A549 (cell line): Measurements from ENCODE around the gene ID3. TPM values are rescaled to one million over a fixed set of nuclear protein-coding genes. Genes with fewer than 3 reads are reported as not detected.

Experiments
- ATAC-seq, 2 experiments: fragments of 200-7000 bp in 1 of 2; fragments of >200 bp in 1 of 2; cut with Nextera tagmentation in 1 of 2; cut with Tn5 transposase in 1 of 2; 3 replicates each; pipeline versions ENCODE4 v1.8.0 to v1.9.1; 2018 to 2020; ENCODE audit warnings: mild to moderate bottlenecking in 1 of 2, moderate library complexity in 1 of 2
- CTCF ChIA-PET: fragments of 300-600 bp; sonication (Branson Sonifier 250); formaldehyde crosslinking; extraction: SDS; loops from one replicate; lab custom pipeline; 2021; ENCODE audit warnings: antibody characterized with exemption, inconsistent platforms; lab: Yijun Ruan, JAX
- POLR2A ChIA-PET: fragments of 350-600 bp; formaldehyde crosslinking; extraction: SDS; loops from one replicate; lab custom pipeline; 2021; ENCODE audit warnings: antibody characterized with exemption, inconsistent platforms; lab: Yijun Ruan, JAX
- DNase-seq, 2 experiments: peaks; one replicate each; pipeline versions ENCODE4 v3.0.0 to v3.0.0-alpha.2; 2011 to 2016; ENCODE audit warnings: low read depth in 1 of 2, low spot score in 1 of 2
- FAIRE-seq: peaks from 2 replicates; lab custom pipeline; 2011; peaks lifted over from hg19 to GRCh38; lab: Jason Lieb, UNC
- H3K27ac ChIP-seq, 2 experiments: fragments of >200 bp; sonication (Bioruptor Twin); formaldehyde crosslinking; 3 replicates each; pipeline ENCODE4 v1.5.1; 2016 to 2017
- H3K4me1 ChIP-seq: fragments of >200 bp; sonication (Bioruptor Twin); formaldehyde crosslinking; 3 replicates; pipeline ENCODE4 v1.6.1; 2016
- H3K4me2 ChIP-seq: fragments of >200 bp; sonication (Bioruptor Twin); formaldehyde crosslinking; 3 replicates; pipeline ENCODE4 v1.6.1; 2016
- H3K4me3 ChIP-seq: fragments of >200 bp; sonication (Bioruptor Twin); formaldehyde crosslinking; 3 replicates; pipeline ENCODE4 v1.5.1; 2016
- H3K9me3 ChIP-seq: fragments of >200 bp; sonication (Bioruptor Twin); formaldehyde crosslinking; 3 replicates; pipeline ENCODE4 v1.6.1; 2016
- BHLHE40 ChIP-seq: IDR thresholded peaks from 2 replicates; pipeline ENCODE4 v1.6.1; 2012; ENCODE audit warnings: low read depth, low read length, inconsistent platforms
- CBX2 ChIP-seq: fragments of 200-600 bp; sonication (generic); IDR thresholded peaks from 2 replicates; pipeline ENCODE4 v1.6.1; 2016; ENCODE audit warnings: low read depth, mild to moderate bottlenecking, borderline replicate concordance
- CTCF ChIP-seq: fragments of >200 bp; sonication (Bioruptor Twin); formaldehyde crosslinking; IDR thresholded peaks from 3 replicates; pipeline ENCODE4 v1.5.1; 2016
- FOXS1 ChIP-seq: fragments of 250-450 bp; sonication (Bioruptor Pico); IDR thresholded peaks from 2 replicates; pipeline ENCODE4 v1.5.0; 2020; ENCODE audit warnings: mild to moderate bottlenecking, moderate library complexity
- HEYL ChIP-seq: fragments of 250-450 bp; sonication (Bioruptor Pico); IDR thresholded peaks from 2 replicates; pipeline ENCODE4 v1.8.0; 2021; ENCODE audit warnings: mild to moderate bottlenecking, moderate library complexity
- KDM1A ChIP-seq: fragments of 200-600 bp; sonication (generic); IDR thresholded peaks from 2 replicates; pipeline ENCODE4 v1.6.1; 2016; ENCODE audit warnings: low read depth, mild to moderate bottlenecking
- MAFK ChIP-seq: fragments of 450-650 bp; IDR thresholded peaks from 2 replicates; pipeline ENCODE4 v1.6.1; 2014; ENCODE audit not compliant: partially characterized antibody
- PHF8 ChIP-seq: fragments of 200-600 bp; sonication (generic); IDR thresholded peaks from 2 replicates; pipeline ENCODE4 v1.6.1; 2016; ENCODE audit warnings: low read depth, mild to moderate bottlenecking, antibody characterized with exemption, moderate library complexity, borderline replicate concordance
- RARB ChIP-seq: fragments of 250-450 bp; sonication (Bioruptor Pico); IDR thresholded peaks from 2 replicates; pipeline ENCODE4 v1.8.0; 2021; ENCODE audit warnings: mild to moderate bottlenecking, moderate library complexity
- RCOR1 ChIP-seq: fragments of 150-350 bp; IDR thresholded peaks from 2 replicates; pipeline ENCODE4 v1.6.1; 2014; ENCODE audit warnings: antibody characterized with exemption, low read length, low read depth
- RNF2 ChIP-seq: fragments of 200-600 bp; sonication (generic); IDR thresholded peaks from 2 replicates; pipeline ENCODE4 v1.6.1; 2016; ENCODE audit warnings: low read depth, mild to moderate bottlenecking, antibody characterized with exemption, moderate library complexity, borderline replicate concordance
- SREBF2 ChIP-seq: fragments of 450-650 bp; IDR thresholded peaks from 2 replicates; pipeline ENCODE4 v1.6.1; 2014; ENCODE audit warnings: mild to moderate bottlenecking, moderate library complexity
- TP53 ChIP-seq: fragments of 250-450 bp; sonication (Bioruptor Pico); IDR thresholded peaks from 2 replicates; pipeline ENCODE4 v1.5.0; 2021; ENCODE audit warnings: mild to moderate bottlenecking, moderate library complexity
- ZFP36 ChIP-seq: fragments of 450-650 bp; IDR thresholded peaks from 2 replicates; pipeline ENCODE4 v1.6.1; 2014; ENCODE audit warnings: borderline replicate concordance; ENCODE audit not compliant: partially characterized antibody
- WGBS: methylation state at CpG from one replicate; pipeline ENCODE4 v1.1.6; 2017; ENCODE audit errors: missing lambda C conversion rate; 5-methylcytosine and 5-hydroxymethylcytosine counted together
- polyA plus RNA-seq, 4 experiments: library from polyadenylated mRNA; depleted of rRNA in 3 of 4; stranded (reverse); fragments of >200 nt; fragmentation: RNase III in 1 of 4; extraction: RNeasy Plus Mini Kit Qiagen cat#74134 plus additional on column Dnase treatment in 1 of 4; gene quantifications; 2 replicates in 3 of 4; 3 replicates in 1 of 4; pipeline ENCODE4 v1.2.3, GENCODE V29; 2011 to 2017
- TF ChIP-seq, protein P1 (sequence below): IDR thresholded peaks from 2 replicates; pipeline ENCODE4 v1.6.1; 2012
- TF ChIP-seq, protein P2 (sequence below): fragments of >200 bp; sonication (Bioruptor Twin); formaldehyde crosslinking; IDR thresholded peaks from 3 replicates; pipeline ENCODE4 v1.6.1; 2016

The ID3 gene
- polyA plus RNA-seq, 2 of the 4 experiments (the other 2 are of a cell fraction) = 171 to 336 TPM

DNA sequence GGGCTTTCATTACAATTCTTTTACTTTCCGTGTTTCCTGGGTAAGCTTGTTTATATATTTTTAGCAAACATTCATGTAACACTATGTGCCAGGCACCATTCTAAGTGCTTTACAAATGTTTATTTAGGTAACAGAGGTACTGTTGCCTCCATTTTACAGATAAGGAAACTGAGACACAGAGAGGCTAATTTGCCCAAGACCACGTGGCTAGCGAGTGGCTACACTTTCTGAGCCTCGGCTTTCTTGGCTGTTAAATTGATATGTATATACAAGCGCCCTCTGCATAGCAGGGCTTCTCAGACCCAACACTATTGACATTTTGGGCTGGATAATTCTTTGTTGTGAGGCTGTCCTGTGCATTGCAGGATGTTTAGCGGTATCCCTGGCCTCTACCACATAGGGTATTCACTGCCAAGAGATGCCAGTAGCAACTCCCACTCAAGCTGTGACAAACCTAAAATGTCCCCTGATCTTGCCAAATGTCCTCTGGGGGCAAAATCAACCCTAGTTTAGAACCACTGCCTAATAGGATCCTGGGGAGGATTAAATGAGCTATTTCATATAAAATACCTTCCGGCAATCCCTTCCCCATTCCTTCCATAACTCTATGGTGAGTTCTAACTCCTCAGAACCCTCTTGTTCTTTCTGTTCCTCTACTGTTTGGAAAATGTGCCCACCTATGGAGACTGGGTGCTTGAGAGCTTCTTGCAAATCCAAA, 17.2 kb upstream of the ID3 start (continued):
- TF ChIP-seq, protein P1, sequence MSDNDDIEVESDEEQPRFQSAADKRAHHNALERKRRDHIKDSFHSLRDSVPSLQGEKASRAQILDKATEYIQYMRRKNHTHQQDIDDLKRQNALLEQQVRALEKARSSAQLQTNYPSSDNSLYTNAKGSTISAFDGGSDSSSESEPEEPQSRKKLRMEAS = peak; percentile 46; the same call in 1 of the 2 replicates
- TF ChIP-seq HEYL (CRISPR knock-in tag) = peak; percentile 26; the same call in 1 of the 2 replicates
- TF ChIP-seq, all 56 proteins: peak for 5

DNA sequence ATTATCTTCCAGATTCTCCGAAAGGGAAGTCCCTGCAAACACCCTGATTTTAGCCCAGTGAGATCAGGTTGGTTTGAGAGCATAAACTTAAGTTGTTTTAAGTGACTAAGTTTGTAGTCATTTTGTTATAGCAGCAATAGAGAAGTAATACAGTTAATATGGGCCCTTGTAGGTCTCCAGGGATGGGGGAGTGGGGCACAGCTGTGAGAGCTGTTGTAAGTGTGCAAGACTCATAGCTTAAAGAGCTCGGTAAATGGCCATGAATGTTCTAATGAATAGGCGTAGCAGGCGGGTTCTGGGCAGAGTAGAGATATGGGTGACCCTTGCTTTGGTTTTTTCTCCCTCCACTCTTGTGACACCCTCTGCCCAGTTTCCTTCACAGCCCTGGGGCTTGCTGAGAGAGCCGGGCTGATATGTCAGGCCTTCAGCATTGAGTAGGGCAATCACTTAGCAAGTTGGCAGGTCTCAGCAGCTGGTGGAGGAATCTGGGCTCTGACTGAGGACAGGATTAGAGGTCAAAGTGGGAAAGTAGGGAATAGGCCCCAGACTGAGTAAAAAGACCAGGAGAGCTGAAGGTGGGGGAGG, 16.0 kb upstream of the ID3 start:
- ChIA-PET CTCF (interaction anchor here (3.3 to 4.2 kb wide), 4 partner anchors 10 to 62 kb away, joined by 12 to 30 read pairs (median 24); no protein-coding TSS in a partner anchor), POLR2A (interaction anchor here (1.7 to 8.4 kb wide), 2 partner anchors 10 to 15 kb away, joined by 6 to 168 read pairs; partner anchors contain the start of gene ID3)
- ATAC-seq (no peak), FAIRE-seq (no peak), DNase-seq (no peak)
- Histone ChIP-seq H3K4me2 (peak overlapping the region; percentile 82; the same call in 2 of the 3 replicates), H3K9me3 (no peaks in the 10 kb centered on the region), H3K4me3 (no peak overlapping the region), H3K4me1 (peaks cover 54% of the 10 kb centered on the region), H3K27ac (peak overlapping the region; percentile 96 to 100)
- TF ChIP-seq, protein P2, sequence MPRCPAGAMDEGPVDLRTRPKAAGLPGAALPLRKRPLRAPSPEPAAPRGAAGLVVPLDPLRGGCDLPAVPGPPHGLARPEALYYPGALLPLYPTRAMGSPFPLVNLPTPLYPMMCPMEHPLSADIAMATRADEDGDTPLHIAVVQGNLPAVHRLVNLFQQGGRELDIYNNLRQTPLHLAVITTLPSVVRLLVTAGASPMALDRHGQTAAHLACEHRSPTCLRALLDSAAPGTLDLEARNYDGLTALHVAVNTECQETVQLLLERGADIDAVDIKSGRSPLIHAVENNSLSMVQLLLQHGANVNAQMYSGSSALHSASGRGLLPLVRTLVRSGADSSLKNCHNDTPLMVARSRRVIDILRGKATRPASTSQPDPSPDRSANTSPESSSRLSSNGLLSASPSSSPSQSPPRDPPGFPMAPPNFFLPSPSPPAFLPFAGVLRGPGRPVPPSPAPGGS = no peak
- TF ChIP-seq MAFK (no peak), RARB (CRISPR knock-in tag) (no peak), FOXS1 (CRISPR knock-in tag) (no peak), BHLHE40 (no peak), SREBF2 (no peak), CBX2 (no peak)
- TF ChIP-seq, protein P1 = no peak
- 95% methylated on average over 4 of the region's 5 CpGs for WGBS

DNA sequence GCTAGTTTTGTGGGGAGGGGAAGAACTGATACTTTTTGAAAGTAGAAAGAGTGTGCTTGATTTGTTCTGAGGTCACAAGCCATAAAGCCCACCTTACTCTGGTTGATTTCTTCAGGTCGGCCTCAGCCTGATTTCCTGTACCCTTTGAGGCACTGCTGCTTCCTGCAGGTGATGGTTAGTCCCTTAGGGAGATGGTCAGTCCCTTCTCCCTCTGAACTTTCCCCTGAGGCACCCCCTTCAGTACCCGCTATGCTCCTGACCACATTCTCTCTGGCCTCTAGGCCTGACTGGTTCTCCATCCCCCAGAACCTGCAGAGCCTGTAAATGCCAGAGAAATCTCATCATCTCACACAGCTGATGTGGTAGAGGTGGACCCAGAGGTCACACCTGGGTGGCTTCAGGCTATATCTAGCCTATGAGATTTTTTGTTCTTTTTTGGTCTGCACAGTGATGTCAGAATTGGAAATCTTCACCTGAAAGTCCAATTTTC, 15.0 kb upstream of the ID3 start:
- CTCF ChIA-PET = interaction anchor here (0.5 to 4.2 kb wide), 5 partner anchors 9 to 63 kb away, joined by 3 to 30 read pairs (median 24); no protein-coding TSS in a partner anchor
- no peak for DNase-seq
- H3K4me2 ChIP-seq = no peak overlapping the region
- peaks cover 61% of the 10 kb centered on the region for H3K4me1 ChIP-seq
- no peak for ATAC-seq
- no peak for FAIRE-seq
- peak overlapping the region; percentile 96 to 100 for H3K27ac ChIP-seq
- POLR2A ChIA-PET = interaction anchor here (1.7 to 8.4 kb wide), 2 partner anchors 11 to 14 kb away, joined by 6 to 168 read pairs; partner anchors contain the start of gene ID3
- no peak overlapping the region for H3K4me3 ChIP-seq
- WGBS = 85% methylated on average over 2 of the region's 2 CpGs
- TF ChIP-seq RNF2 = no peak
- TF ChIP-seq, protein P1 = no peak
- no peaks in the 10 kb centered on the region for H3K9me3 ChIP-seq

GRCh38 chr1:23573574-23574182, 14.4 kb upstream of the ID3 start:
- TF ChIP-seq RCOR1 (no peak), CTCF (no peak), PHF8 (no peak), TP53 (CRISPR knock-in tag) (no peak), KDM1A (0 out of 2 replicates have a peak, but pooled peaks have one; percentile 38), ZFP36 (peak; percentile 43)
- TF ChIP-seq, all 56 proteins: peak for 2

More at GRCh38 chr1:23573574-23574182, 14.4 kb upstream of the ID3 start:
- ATAC-seq = no peak
- Histone ChIP-seq H3K4me3 (no peak overlapping the region), H3K27ac (peak overlapping the region; percentile 96 to 100), H3K9me3 (no peaks in the 10 kb centered on the region), H3K4me2 (no peak overlapping the region), H3K4me1 (peaks cover 61% of the 10 kb centered on the region)
- 89% methylated on average over 4 of the region's 4 CpGs for WGBS
- no peak for DNase-seq
- no peak for FAIRE-seq
- ChIA-PET CTCF (interaction anchor here (1.1 to 3.3 kb wide), 4 partner anchors 10 to 63 kb away, joined by 3 to 10 read pairs (median 5); no protein-coding TSS in a partner anchor), POLR2A (interaction anchor here (8.4 kb wide), 1 partner anchor 14 kb away, joined by 168 read pairs; the partner anchor contains the start of gene ID3)
